Lower leg skin (tissue), 4 donors: Measurements from ENCODE around the gene ARRDC5. TPM values are rescaled to one million over a fixed set of nuclear protein-coding genes. Genes with fewer than 3 reads are reported as not detected.

Experiments used
- DNase-seq, 2 donors: peaks; one replicate each; pipeline ENCODE4 v3.0.0-alpha.2; 2019; ENCODE audit warnings: low spot score in 2 of 2
- H3K4me3 ChIP-seq: fragments of 200-600 bp; sonication (generic); 2 replicates; pipeline ENCODE4 v1.5.1; 2017; ENCODE audit warnings: mild to moderate bottlenecking, low read depth; ENCODE audit not compliant: poor library complexity, severe bottlenecking
- CTCF ChIP-seq, 3 donors: fragments of 450-650 bp; IDR thresholded peaks; one replicate each; pipeline ENCODE4 v1.5.1; 2016; ENCODE audit warnings: antibody characterized with exemption in 3 of 3, mild to moderate bottlenecking in 3 of 3, moderate library complexity in 2 of 3
- POLR2A ChIP-seq, 2 donors: fragments of 450-650 bp; IDR thresholded peaks; one replicate each; pipeline ENCODE4 v1.6.1; 2016 to 2017; ENCODE audit warnings: antibody characterized with exemption in 2 of 2, mild to moderate bottlenecking in 1 of 2, moderate library complexity in 1 of 2
- WGBS, 2 donors: methylation state at CpG; one replicate each; pipeline ENCODE4 v1.1.5; 2018; 5-methylcytosine and 5-hydroxymethylcytosine counted together
- intact Hi-C: fragments of 100-400 bp; cut with DNase I; formaldehyde crosslinking; loops from one replicate; pipeline ENCODE4 v1.15.0; 2023; ENCODE audit warnings: low total_unique reads
- microRNA-seq, 2 donors: library from miRNA; unstranded; fragments of <30 nt; microRNA quantifications; one replicate each; pipeline ENCODE4, GENCODE V29; 2016; ENCODE audit warnings: borderline replicate concordance in 2 of 2, borderline number of aligned reads in 1 of 2
- total RNA-seq, 4 donors: library from RNA; depleted of rRNA; stranded (reverse); fragments of >200 nt; gene quantifications; one replicate each; pipeline ENCODE4 v1.1.0, GENCODE V29; 2016

Gene ARRDC5
- total RNA-seq, 4 donors from 2014 or later = 1.4 TPM; not detected in 3

GRCh38 chr19:4844348-4845179, 58.1 kb downstream of the ARRDC5 start:
- peak in 1 of 2 donors; percentile 64 for DNase-seq
- WGBS, 2 donors = 64 to 79% methylated on average over 10 of the region's 10 CpGs
- H3K4me3 ChIP-seq = no peak overlapping the region
- TF ChIP-seq CTCF (IDR thresholded peaks at IDR 0.05) = no peak
- no peak for TF ChIP-seq POLR2A (IDR thresholded peaks at IDR 0.05)
- intact Hi-C loops = no loop called here

GRCh38 chr19:4843647-4843965, 59.1 kb downstream of the ARRDC5 start:
- WGBS, 2 donors = 93% methylated on average over 6 of the region's 6 CpGs
- no peak overlapping the region for H3K4me3 ChIP-seq
- TF ChIP-seq CTCF (IDR thresholded peaks at IDR 0.05) (no peak), POLR2A (IDR thresholded peaks at IDR 0.05) (no peak)
- intact Hi-C loops = no loop called here
- no peak for DNase-seq

Small RNAs within 50 kb of the gene (microRNA-seq; reads per million reads assigned to microRNA genes)
- 0 reads per million in 2 donors for gene MIR4747

Other genes starting within 250 kb of the ARRDC5 start
- gene MYDGF, start 232.6 kb downstream of the ARRDC5 start, total RNA-seq = 10 to 100 TPM; 25.9 to 56.0 (median 29.6) TPM
- gene DPP9, start 179.1 kb downstream of the ARRDC5 start, total RNA-seq = 100 to 1,000 TPM in 1 of 4 donors, 10 to 100 TPM in 3; 76.7 to 125 (median 86.6) TPM
- gene FEM1A, start 111.2 kb downstream of the ARRDC5 start, total RNA-seq = 10 to 100 TPM; 46.4 to 55.3 (median 49.9) TPM
- gene TICAM1, start 71.2 kb downstream of the ARRDC5 start, total RNA-seq = 10 to 100 TPM in 3 of 4 donors, 1 to 10 TPM in 1; 8.0 to 34.4 (median 15.3) TPM
- gene PLIN3, start 35.2 kb downstream of the ARRDC5 start, total RNA-seq = 10 to 100 TPM; 59.6 to 92.3 (median 68.5) TPM
- gene UHRF1, start 6.6 kb upstream of the ARRDC5 start, total RNA-seq = 1 to 10 TPM in 2 of 4 donors, under 1 TPM in 2; 0.53 to 2.4 (median 1.1) TPM
- gene KDM4B, start 66.2 kb upstream of the ARRDC5 start, total RNA-seq = 10 to 100 TPM; 40.1 to 71.4 (median 51.3) TPM